ENCODE results near the gene FAM120C.

Gene FAM120C

DNA sequence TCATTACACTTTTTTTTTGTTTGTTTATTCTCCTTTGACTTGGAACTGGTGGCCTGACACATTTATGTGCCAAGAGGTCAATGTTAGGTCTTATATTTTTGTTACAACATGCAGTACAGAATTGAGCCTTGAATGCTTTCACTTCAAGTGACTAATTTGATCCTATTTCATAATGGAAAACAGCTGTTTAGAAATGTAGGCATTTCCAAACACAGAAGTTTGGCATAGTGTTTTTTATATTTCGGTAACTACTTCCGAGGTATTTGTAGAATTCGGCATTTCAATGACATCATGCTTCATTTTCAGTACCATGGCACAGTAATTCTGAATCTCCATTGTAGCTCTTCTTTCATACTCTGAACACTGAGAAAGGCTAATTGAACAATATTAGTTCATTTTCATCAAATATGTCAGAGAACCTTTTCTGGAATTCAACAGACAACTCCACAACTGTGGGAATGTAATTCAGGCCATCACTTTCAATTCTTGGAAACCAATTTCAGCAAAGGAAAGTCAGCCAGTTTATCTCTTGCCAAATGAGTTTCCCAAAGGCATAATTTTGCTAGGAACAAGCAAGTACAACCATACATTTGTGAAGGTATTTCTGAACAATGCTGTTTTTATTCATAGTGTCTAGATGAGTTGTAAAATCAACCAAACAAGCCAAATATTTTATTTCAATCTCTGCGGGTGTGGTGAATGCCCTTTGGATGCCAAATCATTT, 11.4 kb downstream of the FAM120C start:
- H3K4me3 ChIP-seq (ENCODE audit: low read depth, low read length): no peak overlapping the region

DNA sequence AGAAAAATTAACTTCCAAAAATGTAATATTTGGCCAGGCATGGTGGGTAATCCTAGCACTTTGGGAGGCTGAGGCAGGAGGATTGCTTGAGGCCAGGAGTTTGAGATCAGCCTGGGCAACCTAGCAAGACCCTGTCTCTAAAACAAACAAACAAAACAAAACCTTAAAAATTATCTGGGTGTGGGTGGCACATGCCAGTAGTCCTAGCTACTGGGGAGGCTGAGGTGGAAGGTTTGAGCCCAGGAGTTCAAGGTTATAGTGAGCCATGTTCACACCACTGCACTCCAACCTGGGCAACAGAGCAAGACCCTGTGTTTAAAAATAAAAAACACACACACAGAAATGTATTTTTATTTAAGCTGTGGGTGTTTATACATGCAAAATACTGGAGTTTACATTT, 12.0 kb downstream of the FAM120C start:
- H3K4me3 ChIP-seq (ENCODE audit: low read depth, low read length): no peak overlapping the region

GRCh38 chrX:54166915-54167314, 16.1 kb downstream of the FAM120C start:
- H3K4me3 ChIP-seq (ENCODE audit: low read depth, low read length): no peak overlapping the region

DNA sequence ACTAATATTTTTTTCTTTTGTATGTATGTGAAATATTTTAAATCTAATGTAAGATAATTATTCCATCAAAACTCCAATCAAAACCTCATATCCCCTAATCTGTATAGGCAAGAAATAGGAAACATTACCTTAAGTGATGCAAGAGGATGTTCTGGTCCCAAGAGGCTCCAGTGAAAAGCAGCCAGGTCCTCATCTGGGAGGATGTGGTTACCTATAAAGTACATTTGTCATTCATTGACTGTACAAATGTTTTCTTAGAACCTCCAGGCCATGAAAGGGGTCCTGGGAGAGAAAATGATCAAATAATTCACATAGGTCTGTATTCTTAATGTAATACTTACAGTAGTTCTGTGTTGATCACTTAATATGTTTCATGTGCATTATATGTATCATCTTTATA, 25.5 kb downstream of the FAM120C start:
- no peak overlapping the region for H3K4me3 ChIP-seq (ENCODE audit: low read depth, low read length)

DNA sequence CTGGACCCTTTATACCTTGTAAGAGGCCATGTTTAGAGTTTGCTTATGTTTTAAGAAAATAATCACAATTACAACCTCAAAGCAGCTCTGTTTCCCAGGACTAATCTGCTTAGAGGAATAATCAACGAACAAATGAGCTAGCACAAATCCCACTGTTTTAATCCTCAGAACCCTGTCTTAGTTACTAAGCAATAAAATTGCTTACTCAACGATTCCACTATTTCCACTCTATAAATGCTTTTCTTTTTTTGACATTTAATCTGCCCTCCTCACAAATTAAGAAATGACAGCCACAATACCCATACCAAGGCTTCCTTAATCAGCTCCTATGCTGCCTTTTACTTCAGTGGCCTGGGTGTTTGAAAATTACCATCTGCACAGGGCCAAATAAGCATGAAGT, 48.8 kb downstream of the FAM120C start:
- no peak overlapping the region for H3K4me3 ChIP-seq (ENCODE audit: low read depth, low read length)

GRCh38 chrX:54116391-54116790, 66.7 kb downstream of the FAM120C start:
- H3K4me3 ChIP-seq (ENCODE audit: low read depth, low read length): no peak overlapping the region

GRCh38 chrX:54093571-54093970, 89.5 kb downstream of the FAM120C start:
- no peak overlapping the region for H3K4me3 ChIP-seq (ENCODE audit: low read depth, low read length)

DNA sequence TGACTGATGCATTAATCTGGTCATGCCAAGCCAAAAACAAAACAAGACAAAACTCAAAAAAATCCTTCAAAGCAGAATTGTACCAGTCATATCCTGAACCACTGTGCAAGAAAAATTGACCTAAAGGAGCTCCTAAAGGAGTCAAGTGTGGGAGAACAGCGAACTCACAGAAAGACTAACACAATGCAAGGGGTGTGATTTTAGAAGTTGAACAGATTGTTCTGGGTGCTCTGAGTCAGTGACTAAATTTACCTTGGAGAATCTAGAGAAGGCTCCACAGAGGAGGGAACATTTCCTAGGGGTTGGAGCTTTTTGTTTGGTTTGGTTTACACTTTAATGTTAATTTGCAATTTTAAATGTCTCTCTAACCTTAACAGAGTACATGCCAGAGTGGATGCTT, 89.9 kb downstream of the FAM120C start:
- no peak overlapping the region for H3K4me3 ChIP-seq (ENCODE audit: low read depth, low read length)

DNA sequence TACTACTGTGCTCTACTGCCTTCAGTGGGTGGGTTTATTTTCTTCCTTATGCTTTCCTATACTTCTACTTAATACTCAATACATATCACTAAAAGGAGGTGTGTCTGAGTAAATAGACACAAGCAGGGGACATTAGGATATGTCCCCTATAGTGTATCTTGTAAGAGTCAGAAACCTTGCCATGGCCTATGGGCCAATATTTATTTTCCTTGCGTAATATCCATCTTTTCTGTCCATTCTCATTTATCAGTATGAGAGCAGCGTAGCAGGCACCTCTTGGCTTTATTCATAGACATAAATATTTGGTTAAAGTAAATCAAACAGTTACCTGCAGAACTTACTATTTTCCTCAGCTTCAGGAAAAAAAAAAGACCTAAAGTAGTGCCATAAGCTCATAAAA, 92.2 kb downstream of the FAM120C start:
- H3K4me3 ChIP-seq (ENCODE audit: low read depth, low read length): no peak overlapping the region

- H3K4me3 ChIP-seq (ENCODE audit: low read depth, low read length): no peak overlapping the region
These were observed 93.9 kb downstream of the FAM120C start for GRCh38 chrX:54089191-54089590.

- H3K4me3 ChIP-seq (ENCODE audit: low read depth, low read length): no peak overlapping the region
These were observed 95.4 kb downstream of the FAM120C start for GRCh38 chrX:54087661-54088060.

DNA sequence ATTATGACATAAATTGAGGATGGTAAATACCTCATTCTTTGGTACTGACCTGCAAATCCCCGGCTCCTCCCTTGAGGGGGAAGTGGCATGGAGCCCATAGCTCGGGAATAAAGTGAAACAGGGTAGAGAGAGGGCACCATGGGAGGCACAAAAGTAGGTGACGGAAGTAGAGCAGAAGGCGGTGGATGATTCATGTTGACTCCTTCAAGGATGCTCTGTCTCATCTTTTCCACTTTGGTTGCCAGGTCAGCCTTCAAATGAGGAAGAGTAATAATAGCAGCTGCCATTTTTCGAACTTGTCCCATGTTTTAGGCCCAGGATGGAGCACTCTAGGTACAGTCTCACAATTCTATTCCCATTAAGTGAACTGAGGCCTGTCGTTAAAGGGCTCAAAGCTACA, 97.4 kb downstream of the FAM120C start:
- no peak overlapping the region for H3K4me3 ChIP-seq (ENCODE audit: low read depth, low read length)

DNA sequence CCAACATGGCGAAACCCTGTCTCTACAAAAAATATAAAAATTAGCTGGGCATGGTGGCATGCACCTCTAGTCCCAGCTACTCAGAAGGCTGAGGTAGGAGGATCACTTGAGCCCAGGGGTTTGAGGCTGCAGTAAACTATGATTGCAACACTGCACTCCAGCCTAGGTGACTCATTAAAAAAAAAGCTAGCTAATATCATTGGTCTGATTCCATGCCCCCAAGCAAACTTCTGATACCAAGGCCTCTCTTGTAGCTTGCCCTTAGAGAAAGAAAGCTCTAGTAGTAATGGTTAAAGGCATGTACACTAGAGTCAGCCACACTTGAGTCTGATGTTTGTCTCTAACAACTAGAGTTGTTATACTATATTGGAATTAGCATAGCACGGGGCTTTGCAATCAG, 106.2 kb downstream of the FAM120C start:
- H3K4me3 ChIP-seq (ENCODE audit: low read depth, low read length): no peak overlapping the region

DNA sequence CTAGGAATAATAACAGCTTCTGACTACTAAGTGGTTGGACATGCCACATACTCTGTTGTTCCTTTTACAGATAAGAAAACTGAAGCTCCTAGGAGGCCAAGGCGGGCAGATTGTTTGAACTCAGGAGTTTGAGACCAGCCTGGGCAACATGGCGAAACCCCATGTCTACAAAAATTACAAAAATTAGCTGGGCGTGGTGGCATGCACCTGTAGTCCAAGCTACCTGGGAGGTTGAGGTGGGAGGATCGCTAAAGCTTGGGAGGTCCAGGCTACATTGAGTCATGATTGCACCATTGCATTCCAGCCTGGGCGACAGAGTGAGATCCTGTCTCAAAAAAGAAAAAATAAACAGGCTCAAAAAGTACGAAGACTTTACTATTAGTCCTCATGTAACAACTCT, 108.2 kb downstream of the FAM120C start:
- H3K4me3 ChIP-seq (ENCODE audit: low read depth, low read length): no peak overlapping the region

- H3K4me3 ChIP-seq (ENCODE audit: low read depth, low read length): no peak overlapping the region
These were observed 115.3 kb downstream of the FAM120C start for GRCh38 chrX:54067766-54068165.

GRCh38 chrX:54066841-54067240, 116.2 kb downstream of the FAM120C start:
- H3K4me3 ChIP-seq (ENCODE audit: low read depth, low read length): no peak overlapping the region

DNA sequence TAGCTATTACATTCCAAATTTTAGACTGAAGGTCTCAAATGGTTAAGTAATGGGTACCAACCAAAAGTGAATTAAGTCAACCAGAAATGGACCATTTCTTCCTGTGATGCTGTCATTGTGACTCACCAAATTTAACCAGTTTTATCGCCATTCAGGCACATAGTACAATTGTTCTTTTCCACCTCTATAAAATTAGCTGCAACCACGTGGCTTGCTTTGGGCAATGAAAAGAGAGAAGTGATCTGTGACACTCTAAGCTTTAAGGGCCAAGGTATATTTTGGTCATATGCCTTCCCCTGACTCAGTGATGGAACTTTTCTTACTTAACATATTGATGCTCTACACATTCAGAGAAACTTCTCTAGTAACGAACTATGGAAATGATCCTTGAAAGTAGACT, 118.5 kb downstream of the FAM120C start:
- H3K4me3 ChIP-seq (ENCODE audit: low read depth, low read length): no peak overlapping the region

DNA sequence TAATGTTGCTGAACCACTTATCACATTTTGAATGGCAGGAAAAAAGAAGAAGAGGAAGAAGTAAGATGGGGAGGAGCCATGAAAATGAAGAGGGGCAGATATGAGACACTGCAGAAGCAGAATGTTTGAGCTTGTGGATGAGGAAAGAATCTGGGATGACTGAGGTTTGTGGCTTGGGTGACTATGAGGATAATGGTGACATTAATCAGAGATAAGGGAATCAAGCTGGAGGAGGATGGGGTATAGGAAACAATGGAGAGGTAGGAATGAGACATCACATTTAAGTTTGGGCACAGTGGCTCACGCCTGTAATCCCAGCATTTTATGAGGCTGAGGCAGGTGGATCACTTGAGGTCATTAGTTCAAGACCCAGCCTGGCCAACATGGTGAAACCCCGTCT, 119.7 kb downstream of the FAM120C start:
- H3K4me3 ChIP-seq (ENCODE audit: low read depth, low read length): no peak overlapping the region

DNA sequence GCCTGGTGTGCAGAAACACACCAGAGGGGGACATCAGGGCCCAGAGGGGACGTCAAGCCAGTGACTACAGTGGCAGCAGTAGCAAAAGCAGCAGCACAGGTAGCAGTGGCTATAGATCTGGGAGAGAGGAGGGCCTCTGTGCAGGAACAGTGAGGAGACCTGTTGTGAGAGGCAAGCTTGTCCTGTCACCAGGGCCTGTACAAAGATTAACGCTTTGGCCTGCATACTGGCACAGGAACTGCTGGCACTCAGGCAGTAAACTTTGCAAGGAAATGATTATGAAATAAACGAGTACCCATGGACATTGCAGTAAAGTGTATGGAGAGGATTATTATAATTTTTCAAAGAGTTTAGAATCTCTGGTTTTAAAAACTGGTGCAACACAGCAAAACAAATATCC, 133.3 kb downstream of the FAM120C start:
- no peak overlapping the region for H3K4me3 ChIP-seq (ENCODE audit: low read depth, low read length)

DNA sequence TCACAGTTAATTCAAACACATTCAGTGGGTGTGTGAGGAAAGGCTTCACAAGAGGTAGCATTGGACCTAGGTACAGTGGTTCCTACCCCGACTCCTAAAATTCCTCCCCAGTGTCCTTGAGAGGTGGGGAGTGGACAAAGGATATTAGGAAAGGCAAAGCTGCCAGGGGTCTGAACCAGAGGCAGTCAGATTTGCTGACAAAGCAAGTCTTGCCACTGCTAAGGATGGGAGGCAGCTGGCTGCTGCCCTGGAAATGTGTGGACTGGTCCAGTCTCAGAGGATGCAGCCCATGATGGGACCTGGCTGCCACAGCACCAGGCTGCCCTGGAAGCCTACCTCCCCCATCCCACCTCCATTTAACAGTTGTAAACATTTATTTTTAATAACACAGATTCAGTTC, 134.6 kb downstream of the FAM120C start:
- no peak overlapping the region for H3K4me3 ChIP-seq (ENCODE audit: low read depth, low read length)

GRCh38 chrX:54045563-54046228, 137.4 kb downstream of the FAM120C start:
- H3K4me3 ChIP-seq (ENCODE audit: low read depth, low read length): no peak overlapping the region

GRCh38 chrX:54044877-54045338, 138.1 kb downstream of the FAM120C start:
- peak overlapping the region; percentile 24 for H3K4me3 ChIP-seq (ENCODE audit: low read depth, low read length)

All from iPS-11a (cell line).